T-helper 1 cell treated with Interleukin-12 subunit alpha and Interleukin-12 subunit beta and Interleukin-4 antibody, amounts not matched to agents 30 ng/mL and 1 ng/mL, for 36 hours (primary cell): Measurements from ENCODE around the gene ATP5PB. TPM values are rescaled to one million over a fixed set of nuclear protein-coding genes. Genes with fewer than 3 reads are reported as not detected.

Experiments used
- intact Hi-C: fragments of 100-400 bp; cut with micrococcal nuclease; formaldehyde crosslinking; loops from one replicate; pipeline ENCODE4 v1.15.1; 2024
- total RNA-seq: library from RNA; stranded (reverse); gene quantifications from 2 replicates; pipeline ENCODE4 v1.2.3, GENCODE V29; 2022

The ATP5PB gene
- total RNA-seq, 1 donor from 2014 or later = 260 TPM

GRCh38 chr1:111474106-111474505 lies 24.8 kb downstream of the ATP5PB start:
- intact Hi-C loops = loop anchor here (10.0 kb wide), 1 partner anchor 249 kb away; the partner anchor contains the start of gene CHI3L2

GRCh38 chr1:111474521-111474920 lies 25.3 kb downstream of the ATP5PB start:
- intact Hi-C loops = loop anchor here (10.0 kb wide), 1 partner anchor 250 kb away; the partner anchor contains the start of gene CHI3L2

GRCh38 chr1:111475701-111476100 lies 26.4 kb downstream of the ATP5PB start:
- intact Hi-C loops = loop anchor here (1.0 to 10.0 kb wide), 3 partner anchors 26 to 280 kb away; partner anchors contain the start of genes ATP5PB, CHI3L2, DDX20 and WDR77

- intact Hi-C loops = loop anchor here (1.0 to 10.0 kb wide), 3 partner anchors 27 to 279 kb away; partner anchors contain the start of genes ATP5PB, CHI3L2, DDX20 and WDR77
Observed at GRCh38 chr1:111476214-111476613, 26.9 kb downstream of the ATP5PB start.

GRCh38 chr1:111476761-111477309 lies 27.6 kb downstream of the ATP5PB start:
- intact Hi-C loops = loop anchor here (1.0 to 10.0 kb wide), 4 partner anchors 28 to 278 kb away; partner anchors contain the start of genes ATP5PB, CHI3L2, DDX20 and WDR77

GRCh38 chr1:111480674-111481073 lies 31.4 kb downstream of the ATP5PB start:
- intact Hi-C loops = loop anchor here (1.0 kb wide), 3 partner anchors 176 to 289 kb away; no protein-coding TSS in a partner anchor

GRCh38 chr1:111481387-111482221 lies 32.3 kb downstream of the ATP5PB start:
- intact Hi-C loops = loop anchor here (1.0 kb wide), 3 partner anchors 175 to 288 kb away; no protein-coding TSS in a partner anchor

GRCh38 chr1:111483166-111483565 lies 33.9 kb downstream of the ATP5PB start:
- intact Hi-C loops = no loop called here

GRCh38 chr1:111483876-111484275 lies 34.6 kb downstream of the ATP5PB start:
- intact Hi-C loops = no loop called here

GRCh38 chr1:111484391-111485026 lies 35.2 kb downstream of the ATP5PB start:
- intact Hi-C loops = no loop called here

- intact Hi-C loops = no loop called here
Observed at GRCh38 chr1:111486431-111486830, 37.2 kb downstream of the ATP5PB start.

GRCh38 chr1:111487133-111487532 lies 37.9 kb downstream of the ATP5PB start:
- intact Hi-C loops = no loop called here

GRCh38 chr1:111488669-111489068 lies 39.4 kb downstream of the ATP5PB start:
- intact Hi-C loops = no loop called here

- intact Hi-C loops = no loop called here
Observed at GRCh38 chr1:111489604-111490003, 40.3 kb downstream of the ATP5PB start.

- intact Hi-C loops = no loop called here
Observed at GRCh38 chr1:111490220-111490619, 41.0 kb downstream of the ATP5PB start.

GRCh38 chr1:111491070-111491469 lies 41.8 kb downstream of the ATP5PB start:
- intact Hi-C loops = no loop called here

- intact Hi-C loops = no loop called here
Observed at GRCh38 chr1:111496398-111496797, 47.1 kb downstream of the ATP5PB start.

- intact Hi-C loops = no loop called here
Observed at GRCh38 chr1:111497592-111497991, 48.3 kb downstream of the ATP5PB start.

- intact Hi-C loops = no loop called here
Observed at GRCh38 chr1:111499026-111499785, 49.9 kb downstream of the ATP5PB start.

- intact Hi-C loops = no loop called here
Observed at GRCh38 chr1:111501645-111502044, 52.4 kb downstream of the ATP5PB start.

GRCh38 chr1:111503585-111504060 lies 54.4 kb downstream of the ATP5PB start, which contains the start of the genes ADORA3 and TMIGD3:
Gene ADORA3, minus strand, starts transcription at chr1:111503633. Its CDS starts 279 bp downstream, at chr1:111503354.
Gene TMIGD3, minus strand, starts transcription at chr1:111503633. Its CDS starts 279 bp downstream, at chr1:111503354.
- intact Hi-C loops = no loop called here
